ENCODE measurements around the gene CMTM1. TPM values are rescaled to one million over a fixed set of nuclear protein-coding genes. Genes with fewer than 3 reads are reported as not detected.

The CMTM1 gene
- total and polyA plus RNA-seq, 2 donors from 2014 or later = 4.6 TPM; not detected in 1

GRCh38 chr16:66587881-66588600, 21.8 kb downstream of the CMTM1 start:
- no peak for TF ChIP-seq CTCF (IDR thresholded peaks at IDR 0.05; ENCODE audit: borderline replicate concordance, extremely low read depth, insufficient read depth)
- FAIRE-seq (no peak), DNase-seq (no peak)
- Histone ChIP-seq H3K27me3 (ENCODE audit: control insufficient read depth, insufficient read depth, low read length) (no peaks in the 10 kb centered on the region), H3K36me3 (ENCODE audit: control insufficient read depth in 2 of 3, insufficient read depth in 3 of 3, low read length in 3 of 3) (no peaks in the 10 kb centered on the region), H3K9me3 (ENCODE audit: control insufficient read depth in 2 of 3, insufficient read depth in 1 of 3, low read length in 3 of 3) (no peaks in the 10 kb centered on the region), H3K27ac (ENCODE audit: low read depth in 2 of 2, low read length in 2 of 2) (no peak overlapping the region), H3K4me3 (ENCODE audit: low read length in 3 of 3) (no peak overlapping the region), H3K4me1 (ENCODE audit: control insufficient read depth in 2 of 3, insufficient read depth in 2 of 3, low read depth in 1 of 3, low read length in 3 of 3) (no peaks in the 10 kb centered on the region), H3K9ac (ENCODE audit: low read length in 3 of 3) (no peak overlapping the region)
- intact Hi-C loops (cut with DNase I) = no loop called here

- FAIRE-seq = no peak
- TF ChIP-seq CTCF (IDR thresholded peaks at IDR 0.05; ENCODE audit: borderline replicate concordance, extremely low read depth, insufficient read depth) = peak; percentile 62
- Histone ChIP-seq H3K4me3 (ENCODE audit: low read length in 3 of 3) (no peak overlapping the region), H3K9me3 (ENCODE audit: control insufficient read depth in 2 of 3, insufficient read depth in 1 of 3, low read length in 3 of 3) (no peaks in the 10 kb centered on the region), H3K9ac (ENCODE audit: low read length in 3 of 3) (no peak overlapping the region), H3K36me3 (ENCODE audit: control insufficient read depth in 2 of 3, insufficient read depth in 3 of 3, low read length in 3 of 3) (no peaks in the 10 kb centered on the region), H3K4me1 (ENCODE audit: control insufficient read depth in 2 of 3, insufficient read depth in 2 of 3, low read depth in 1 of 3, low read length in 3 of 3) (no peaks in the 10 kb centered on the region), H3K27me3 (ENCODE audit: control insufficient read depth, insufficient read depth, low read length) (no peaks in the 10 kb centered on the region), H3K27ac (ENCODE audit: low read depth in 2 of 2, low read length in 2 of 2) (no peak overlapping the region)
- intact Hi-C loops (cut with DNase I) = no loop called here
- DNase-seq = no peak
Observed at GRCh38 chr16:66588981-66589713, 22.9 kb downstream of the CMTM1 start.

GRCh38 chr16:66590322-66590721, 24.1 kb downstream of the CMTM1 start:
- DNase-seq (no peak), FAIRE-seq (no peak)
- Histone ChIP-seq H3K27ac (ENCODE audit: low read depth in 2 of 2, low read length in 2 of 2) (no peak overlapping the region), H3K36me3 (ENCODE audit: control insufficient read depth in 2 of 3, insufficient read depth in 3 of 3, low read length in 3 of 3) (no peaks in the 10 kb centered on the region), H3K9ac (ENCODE audit: low read length in 3 of 3) (no peak overlapping the region), H3K27me3 (ENCODE audit: control insufficient read depth, insufficient read depth, low read length) (no peaks in the 10 kb centered on the region), H3K4me1 (ENCODE audit: control insufficient read depth in 2 of 3, insufficient read depth in 2 of 3, low read depth in 1 of 3, low read length in 3 of 3) (no peaks in the 10 kb centered on the region), H3K4me3 (ENCODE audit: low read length in 3 of 3) (no peak overlapping the region), H3K9me3 (ENCODE audit: control insufficient read depth in 2 of 3, insufficient read depth in 1 of 3, low read length in 3 of 3) (no peaks in the 10 kb centered on the region)
- TF ChIP-seq CTCF (IDR thresholded peaks at IDR 0.05; ENCODE audit: borderline replicate concordance, extremely low read depth, insufficient read depth) = no peak
- intact Hi-C loops (cut with DNase I) = no loop called here

All from kidney (tissue), 14 donors.